Mesenteric fat pad (tissue), 1 donor: ENCODE data around the gene NECTIN1. TPM values are rescaled to one million over a fixed set of nuclear protein-coding genes. Genes with fewer than 3 reads are reported as not detected.

Source experiments
- DNase-seq: peaks from one replicate; pipeline ENCODE4 v3.0.0-alpha.2; 2020; ENCODE audit warnings: low spot score
- total RNA-seq: library from RNA; stranded (reverse); fragmentation: NEBNext Ultra II Directional; extraction: Animal tissue kit (Norgen Biotek cat#: 25700); gene quantifications from one replicate; pipeline ENCODE4 v1.2.1, GENCODE V29; 2021
- donor health status: DM: yes; HTN: yes; CAD: no.

Gene NECTIN1
- total RNA-seq, 1 donor from 2014 or later: 11.2 TPM

GRCh38 chr11:119696378-119697222 lies 32.4 kb downstream of the NECTIN1 start:
- no peak for DNase-seq

GRCh38 chr11:119694334-119694733 lies 34.7 kb downstream of the NECTIN1 start:
- DNase-seq: no peak

GRCh38 chr11:119693253-119693815 lies 35.7 kb downstream of the NECTIN1 start:
- DNase-seq: no peak

GRCh38 chr11:119692540-119692820 lies 36.5 kb downstream of the NECTIN1 start:
- no peak for DNase-seq

GRCh38 chr11:119691701-119692539 lies 37.1 kb downstream of the NECTIN1 start:
- no peak for DNase-seq

- DNase-seq: no peak
These were observed 37.9 kb downstream of the NECTIN1 start for GRCh38 chr11:119691020-119691666.

- no peak for DNase-seq
These were observed 39.7 kb downstream of the NECTIN1 start for GRCh38 chr11:119689302-119689701.

GRCh38 chr11:119688356-119688755 lies 40.6 kb downstream of the NECTIN1 start:
- DNase-seq: no peak

GRCh38 chr11:119687373-119688046 lies 41.5 kb downstream of the NECTIN1 start:
- no peak for DNase-seq

GRCh38 chr11:119686177-119686882 lies 42.7 kb downstream of the NECTIN1 start:
- no peak for DNase-seq

- DNase-seq: no peak
These were observed 43.8 kb downstream of the NECTIN1 start for GRCh38 chr11:119685111-119685746.

GRCh38 chr11:119684361-119685110 lies 44.5 kb downstream of the NECTIN1 start:
- DNase-seq: no peak

GRCh38 chr11:119683783-119684182 lies 45.2 kb downstream of the NECTIN1 start:
- DNase-seq: no peak

GRCh38 chr11:119681361-119681910 lies 47.6 kb downstream of the NECTIN1 start:
- no peak for DNase-seq

GRCh38 chr11:119680541-119681360 lies 48.2 kb downstream of the NECTIN1 start:
- DNase-seq: no peak

- no peak for DNase-seq
These were observed 49.7 kb downstream of the NECTIN1 start for GRCh38 chr11:119679346-119679745.

- no peak for DNase-seq
These were observed 50.6 kb downstream of the NECTIN1 start for GRCh38 chr11:119678351-119678750.

GRCh38 chr11:119677840-119678239 lies 51.2 kb downstream of the NECTIN1 start:
- DNase-seq: no peak
